Fibroblast of villous mesenchyme (primary cell): ENCODE results near the gene NUP205. TPM values are rescaled to one million over a fixed set of nuclear protein-coding genes. Genes with fewer than 3 reads are reported as not detected.

ENCODE experiments used
- DNase-seq: peaks from one replicate; pipeline ENCODE4 v3.0.0-alpha.2; 2010; ENCODE audit warnings: low read depth
- H3K4me3 ChIP-seq: 2 replicates; pipeline ENCODE4 v1.5.1; 2011; ENCODE audit warnings: low read depth, mild to moderate bottlenecking, low read length
- total RNA-seq: library from RNA; depleted of rRNA; stranded (reverse); fragments of >200 nt; gene quantifications from 2 replicates; pipeline ENCODE4 v1.2.3, GENCODE V29; 2012
- TF ChIP-seq, protein P1 (sequence below): IDR thresholded peaks from 2 replicates; pipeline ENCODE4 v1.5.1; 2012; ENCODE audit warnings: low read depth, mild to moderate bottlenecking, low read length; ENCODE audit not compliant: insufficient read depth

NUP205 gene, protein sequence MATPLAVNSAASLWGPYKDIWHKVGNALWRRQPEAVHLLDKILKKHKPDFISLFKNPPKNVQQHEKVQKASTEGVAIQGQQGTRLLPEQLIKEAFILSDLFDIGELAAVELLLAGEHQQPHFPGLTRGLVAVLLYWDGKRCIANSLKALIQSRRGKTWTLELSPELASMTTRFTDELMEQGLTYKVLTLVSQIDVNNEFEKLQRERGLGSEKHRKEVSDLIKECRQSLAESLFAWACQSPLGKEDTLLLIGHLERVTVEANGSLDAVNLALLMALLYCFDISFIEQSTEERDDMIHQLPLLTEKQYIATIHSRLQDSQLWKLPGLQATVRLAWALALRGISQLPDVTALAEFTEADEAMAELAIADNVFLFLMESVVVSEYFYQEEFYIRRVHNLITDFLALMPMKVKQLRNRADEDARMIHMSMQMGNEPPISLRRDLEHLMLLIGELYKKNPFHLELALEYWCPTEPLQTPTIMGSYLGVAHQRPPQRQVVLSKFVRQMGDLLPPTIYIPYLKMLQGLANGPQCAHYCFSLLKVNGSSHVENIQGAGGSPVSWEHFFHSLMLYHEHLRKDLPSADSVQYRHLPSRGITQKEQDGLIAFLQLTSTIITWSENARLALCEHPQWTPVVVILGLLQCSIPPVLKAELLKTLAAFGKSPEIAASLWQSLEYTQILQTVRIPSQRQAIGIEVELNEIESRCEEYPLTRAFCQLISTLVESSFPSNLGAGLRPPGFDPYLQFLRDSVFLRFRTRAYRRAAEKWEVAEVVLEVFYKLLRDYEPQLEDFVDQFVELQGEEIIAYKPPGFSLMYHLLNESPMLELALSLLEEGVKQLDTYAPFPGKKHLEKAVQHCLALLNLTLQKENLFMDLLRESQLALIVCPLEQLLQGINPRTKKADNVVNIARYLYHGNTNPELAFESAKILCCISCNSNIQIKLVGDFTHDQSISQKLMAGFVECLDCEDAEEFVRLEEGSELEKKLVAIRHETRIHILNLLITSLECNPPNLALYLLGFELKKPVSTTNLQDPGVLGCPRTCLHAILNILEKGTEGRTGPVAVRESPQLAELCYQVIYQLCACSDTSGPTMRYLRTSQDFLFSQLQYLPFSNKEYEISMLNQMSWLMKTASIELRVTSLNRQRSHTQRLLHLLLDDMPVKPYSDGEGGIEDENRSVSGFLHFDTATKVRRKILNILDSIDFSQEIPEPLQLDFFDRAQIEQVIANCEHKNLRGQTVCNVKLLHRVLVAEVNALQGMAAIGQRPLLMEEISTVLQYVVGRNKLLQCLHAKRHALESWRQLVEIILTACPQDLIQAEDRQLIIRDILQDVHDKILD (N-terminal part only)
- 52.5 and 75.6 TPM in 2 replicates for total RNA-seq

DNA sequence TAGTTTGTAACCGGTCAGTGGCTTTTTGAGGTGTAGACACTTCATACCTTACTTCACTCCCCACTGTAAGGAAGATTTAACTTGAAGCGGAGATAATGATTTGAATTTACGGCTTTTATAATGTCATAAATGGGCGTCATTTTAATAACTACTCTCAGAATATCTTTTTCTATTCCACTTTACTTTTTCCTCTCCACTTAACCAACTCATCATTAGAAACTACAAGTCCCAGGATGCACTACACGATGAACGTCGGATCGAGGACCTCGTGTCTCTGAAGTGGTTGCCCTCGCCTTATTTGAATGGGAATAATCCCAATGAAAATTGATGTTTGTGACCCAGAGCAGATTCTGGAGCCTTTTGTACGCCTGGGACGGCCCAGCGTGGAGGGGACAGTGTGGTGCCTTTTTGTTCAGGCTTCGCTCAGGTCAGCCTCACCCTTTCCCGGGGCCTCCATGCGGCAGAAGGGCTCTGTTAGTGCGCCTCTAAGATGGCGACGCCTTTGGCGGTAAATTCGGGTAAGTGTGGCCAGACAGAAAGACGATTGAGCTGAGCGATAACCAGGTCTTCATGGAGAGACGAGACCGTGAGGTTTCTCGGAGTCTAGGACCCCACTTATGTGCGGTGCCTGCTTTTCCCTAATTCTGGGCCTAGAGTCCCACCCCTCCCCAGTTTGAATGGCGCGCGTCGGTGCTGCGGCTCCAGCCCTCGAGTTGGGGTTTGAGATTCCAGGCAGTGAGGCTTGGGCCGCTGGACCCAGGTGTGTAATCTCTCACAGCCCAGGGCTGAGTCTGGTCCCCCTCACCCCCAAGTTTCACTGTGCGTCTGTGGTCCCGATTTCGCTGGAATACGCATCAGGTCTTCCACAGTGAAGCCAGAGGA is at the start of gene NUP205:
TSS of gene NUP205 (plus strand) at position 463 of the 882 bp plus-strand sequence. CDS start at position 491, 28 bp downstream.
- DNase-seq, result peak; percentile 84
- TF ChIP-seq, protein P1, sequence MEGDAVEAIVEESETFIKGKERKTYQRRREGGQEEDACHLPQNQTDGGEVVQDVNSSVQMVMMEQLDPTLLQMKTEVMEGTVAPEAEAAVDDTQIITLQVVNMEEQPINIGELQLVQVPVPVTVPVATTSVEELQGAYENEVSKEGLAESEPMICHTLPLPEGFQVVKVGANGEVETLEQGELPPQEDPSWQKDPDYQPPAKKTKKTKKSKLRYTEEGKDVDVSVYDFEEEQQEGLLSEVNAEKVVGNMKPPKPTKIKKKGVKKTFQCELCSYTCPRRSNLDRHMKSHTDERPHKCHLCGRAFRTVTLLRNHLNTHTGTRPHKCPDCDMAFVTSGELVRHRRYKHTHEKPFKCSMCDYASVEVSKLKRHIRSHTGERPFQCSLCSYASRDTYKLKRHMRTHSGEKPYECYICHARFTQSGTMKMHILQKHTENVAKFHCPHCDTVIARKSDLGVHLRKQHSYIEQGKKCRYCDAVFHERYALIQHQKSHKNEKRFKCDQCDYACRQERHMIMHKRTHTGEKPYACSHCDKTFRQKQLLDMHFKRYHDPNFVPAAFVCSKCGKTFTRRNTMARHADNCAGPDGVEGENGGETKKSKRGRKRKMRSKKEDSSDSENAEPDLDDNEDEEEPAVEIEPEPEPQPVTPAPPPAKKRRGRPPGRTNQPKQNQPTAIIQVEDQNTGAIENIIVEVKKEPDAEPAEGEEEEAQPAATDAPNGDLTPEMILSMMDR, result no peak
- peak within 1 kb of the TSS; percentile 95 for H3K4me3 ChIP-seq

DNA sequence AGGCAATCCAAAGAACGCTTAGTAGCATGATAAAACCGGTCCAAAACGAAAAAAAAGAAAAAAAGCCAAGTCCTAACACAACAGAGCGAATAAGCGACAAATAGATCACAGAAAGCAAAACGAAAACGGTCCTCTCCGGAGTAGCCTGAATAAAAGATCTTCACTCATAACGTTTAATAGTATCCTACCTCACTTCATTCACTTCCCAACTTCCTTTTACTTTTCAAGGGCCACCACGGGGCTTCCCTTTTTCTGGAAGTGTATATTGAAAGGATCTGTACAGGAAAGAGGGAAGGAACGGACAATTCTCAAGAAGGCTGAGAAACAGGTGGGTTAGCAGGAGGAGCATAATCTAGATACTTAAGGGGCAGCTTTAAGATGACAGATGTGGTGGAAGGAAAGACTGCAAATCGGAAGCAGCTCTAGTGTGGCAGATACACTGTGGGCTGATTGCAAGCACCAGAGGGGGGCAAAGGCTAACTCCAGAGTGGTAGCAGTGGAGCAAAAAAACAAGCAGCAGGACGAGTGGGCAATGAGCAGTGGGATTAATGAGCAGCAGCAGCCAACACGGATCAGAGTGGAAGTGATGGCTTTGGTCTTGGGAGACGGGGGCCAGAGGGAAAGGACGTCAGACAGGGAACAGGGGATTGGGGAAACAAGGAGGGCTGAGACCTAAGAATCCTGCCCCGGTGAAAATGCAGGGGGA is 48.7 kb upstream of the NUP205 start:
- peak overlapping the region; percentile 98 for H3K4me3 ChIP-seq
- DNase-seq, result peak; percentile 50

DNA sequence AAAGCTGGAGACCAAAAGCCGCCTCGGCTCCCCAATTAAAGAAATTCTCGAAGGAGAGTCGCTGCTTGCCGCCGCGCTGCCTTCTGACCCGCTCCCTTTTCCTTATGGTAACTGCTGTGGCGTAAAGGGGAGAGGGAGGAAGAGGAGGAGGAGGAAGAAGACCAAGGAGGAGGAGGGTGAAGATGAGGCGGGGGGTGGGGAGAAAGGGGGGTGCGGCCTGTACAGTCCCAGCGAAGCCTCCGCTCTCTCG is 48.2 kb upstream of the NUP205 start:
- H3K4me3 ChIP-seq, result peak overlapping the region; percentile 98
- DNase-seq, result peak; percentile 65
- TF ChIP-seq, protein P1, result no peak

More for the DNA sequence above, 48.7 kb upstream of the NUP205 start:
- TF ChIP-seq, protein P1, result no peak

DNA sequence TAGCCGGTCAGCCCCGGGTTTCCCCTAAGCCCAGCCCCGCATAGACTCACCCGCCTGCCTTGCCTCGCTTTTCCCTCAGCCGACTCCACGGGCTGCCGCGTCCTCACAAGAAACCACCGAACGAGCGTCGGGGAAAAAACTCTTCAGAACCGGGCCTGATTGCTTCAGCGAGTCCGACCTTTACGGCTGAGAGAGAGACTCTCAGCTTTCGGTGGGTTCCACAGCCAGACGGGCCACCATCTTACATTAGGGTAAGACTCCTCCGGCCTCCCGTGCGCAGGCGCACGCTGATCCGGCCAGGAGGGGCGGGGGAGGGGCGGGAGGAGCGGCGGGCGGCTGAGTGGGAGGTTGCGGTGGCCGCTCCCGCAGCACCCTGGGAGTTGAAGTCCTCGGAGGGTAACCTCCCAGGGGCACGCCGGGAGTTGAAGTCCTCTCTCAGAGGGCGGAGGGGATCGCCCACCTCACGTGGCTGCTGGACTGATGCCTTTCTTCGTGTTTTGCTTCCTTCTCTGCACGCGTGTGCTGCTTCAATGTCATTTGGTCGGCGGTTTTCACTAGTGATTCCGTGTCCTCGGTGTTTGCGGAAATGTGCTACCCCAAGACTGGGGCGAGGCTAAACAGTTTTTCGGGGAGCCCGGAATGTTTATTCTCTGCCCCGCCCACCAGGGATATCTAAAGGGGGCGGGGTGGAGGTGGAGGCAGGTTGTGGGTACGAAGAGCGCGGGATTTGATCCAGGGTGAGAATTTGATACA is 47.7 kb upstream of the NUP205 start, which contains the start of gene CNOT4:
TSS of gene CNOT4 (minus strand) at position 264 of the 753 bp plus-strand sequence. CDS start 71,771 bp downstream, outside the sequence.
- DNase-seq, result peak; percentile 96
- TF ChIP-seq, protein P1, result no peak
- H3K4me3 ChIP-seq, result peak within 1 kb of the TSS; percentile 98

DNA sequence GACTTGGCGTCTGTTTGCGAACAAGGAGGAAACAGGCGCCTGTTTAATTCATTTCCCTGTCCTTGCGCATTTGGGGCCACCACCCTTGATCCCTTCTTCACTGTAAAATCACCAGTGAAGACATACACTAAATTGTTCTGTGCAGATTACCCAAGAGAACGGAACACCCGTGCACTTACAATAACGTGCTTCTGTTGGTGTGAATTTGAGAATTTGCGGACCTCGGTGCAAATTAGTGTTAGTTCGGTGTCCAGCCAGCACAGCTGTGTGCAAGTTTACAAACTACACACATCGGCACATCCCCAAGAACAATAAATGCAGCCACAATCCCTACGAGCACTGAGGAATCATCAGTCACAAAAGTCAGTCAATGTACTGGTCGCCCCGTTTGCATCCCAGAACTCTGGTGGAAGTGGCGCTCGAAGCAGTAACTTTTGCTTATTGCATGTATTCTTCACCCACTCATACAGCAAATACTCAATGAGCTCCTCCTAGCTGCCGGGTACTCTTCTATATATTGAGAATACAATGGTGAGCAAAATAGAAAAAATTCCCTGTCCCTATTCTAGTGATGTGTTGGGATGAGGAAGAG is 47.0 kb upstream of the NUP205 start:
- peak; percentile 36 for DNase-seq
- TF ChIP-seq, protein P1, result peak; percentile 23
- peak overlapping the region; percentile 98 for H3K4me3 ChIP-seq
